ENCODE results near the gene DYNLT3.

Gene DYNLT3

GRCh38 chrX:37840931-37841330 is 6.4 kb downstream of the DYNLT3 start:
- DNase-seq = no peak

GRCh38 chrX:37834937-37835336 is 12.4 kb downstream of the DYNLT3 start:
- DNase-seq = no peak

GRCh38 chrX:37830371-37830770 is 17.0 kb downstream of the DYNLT3 start:
- no peak for DNase-seq

- DNase-seq = no peak
Observed at GRCh38 chrX:37829721-37830120, 17.6 kb downstream of the DYNLT3 start.

GRCh38 chrX:37825215-37825842 is 22.0 kb downstream of the DYNLT3 start:
- no peak for DNase-seq

- DNase-seq = no peak
Observed at GRCh38 chrX:37824491-37825214, 22.7 kb downstream of the DYNLT3 start.

GRCh38 chrX:37820646-37821045 is 26.7 kb downstream of the DYNLT3 start:
- DNase-seq = no peak

- no peak for DNase-seq
Observed at GRCh38 chrX:37818031-37818430, 29.3 kb downstream of the DYNLT3 start.

- no peak for DNase-seq
Observed at GRCh38 chrX:37817579-37817978, 29.8 kb downstream of the DYNLT3 start.

GRCh38 chrX:37817176-37817575 is 30.2 kb downstream of the DYNLT3 start:
- DNase-seq = no peak

GRCh38 chrX:37816766-37817165 is 30.6 kb downstream of the DYNLT3 start:
- no peak for DNase-seq

- no peak for DNase-seq
Observed at GRCh38 chrX:37815366-37815765, 32.0 kb downstream of the DYNLT3 start.

GRCh38 chrX:37813570-37813969 is 33.8 kb downstream of the DYNLT3 start:
- DNase-seq = no peak

- DNase-seq = no peak
Observed at GRCh38 chrX:37812110-37812509, 35.3 kb downstream of the DYNLT3 start.

- no peak for DNase-seq
Observed at GRCh38 chrX:37809970-37810369, 37.4 kb downstream of the DYNLT3 start.

GRCh38 chrX:37803057-37803456 is 44.3 kb downstream of the DYNLT3 start:
- no peak for DNase-seq

- DNase-seq = no peak
Observed at GRCh38 chrX:37802028-37802427, 45.3 kb downstream of the DYNLT3 start.

- no peak for DNase-seq
Observed at GRCh38 chrX:37800717-37801116, 46.7 kb downstream of the DYNLT3 start.

GRCh38 chrX:37799936-37800335 is 47.4 kb downstream of the DYNLT3 start:
- no peak for DNase-seq

GRCh38 chrX:37796805-37797204 is 50.6 kb downstream of the DYNLT3 start:
- DNase-seq = no peak

GRCh38 chrX:37796310-37796709 is 51.1 kb downstream of the DYNLT3 start:
- no peak for DNase-seq
